NOMO-1 treated with dmso at 0.1 percent for 144 hours (cell line): ENCODE measurements around the gene TOMM40.
"Not testable (repeated sequence)": the region's sequence is repeated elsewhere in the genome, so short reads cannot be mapped to it uniquely, and the experiment has no call there.

Source experiments
- DNase-seq: peaks from one replicate; lab custom pipeline; 2025; ENCODE audit not compliant: unreplicated experiment; lab: John Stamatoyannopoulos, UW

TOMM40 gene

GRCh38 chr19:44893332-44894051, 2.4 kb downstream of the TOMM40 start:
- DNase-seq: no peak

GRCh38 chr19:44894052-44894400, 3.0 kb downstream of the TOMM40 start:
- DNase-seq: no peak

GRCh38 chr19:44894946-44895345, 3.9 kb downstream of the TOMM40 start:
- DNase-seq: no peak

- DNase-seq: no peak
Measured at GRCh38 chr19:44897835-44898234, 6.8 kb downstream of the TOMM40 start.

GRCh38 chr19:44900328-44901244, 9.5 kb downstream of the TOMM40 start:
- DNase-seq: no peak

- DNase-seq: no peak
Measured at GRCh38 chr19:44903216-44903601, 12.2 kb downstream of the TOMM40 start.

GRCh38 chr19:44903602-44904425, 12.8 kb downstream of the TOMM40 start:
- DNase-seq: peak; percentile 53

GRCh38 chr19:44904426-44904994, 13.5 kb downstream of the TOMM40 start:
- no peak for DNase-seq

GRCh38 chr19:44905437-44906160, 14.5 kb downstream of the TOMM40 start, which contains the start of gene APOE:
Gene APOE, plus strand, starts transcription at chr19:44905796. Its CDS starts 829 bp downstream, at chr19:44906625.
- DNase-seq: no peak

GRCh38 chr19:44907613-44908012, 16.6 kb downstream of the TOMM40 start:
- no peak for DNase-seq

GRCh38 chr19:44908074-44908835, 17.2 kb downstream of the TOMM40 start:
- no peak for DNase-seq

GRCh38 chr19:44908836-44909261, 17.8 kb downstream of the TOMM40 start:
- DNase-seq: no peak

GRCh38 chr19:44909775-44910174, 18.7 kb downstream of the TOMM40 start:
- DNase-seq: no peak

- not testable (repeated sequence) for DNase-seq
Measured at GRCh38 chr19:44911896-44912295, 20.8 kb downstream of the TOMM40 start.

- DNase-seq: no peak
Measured at GRCh38 chr19:44912854-44913253, 21.8 kb downstream of the TOMM40 start.

- DNase-seq: not testable (repeated sequence)
Measured at GRCh38 chr19:44913512-44914432, 22.7 kb downstream of the TOMM40 start.

- peak; percentile 81 for DNase-seq
Measured at GRCh38 chr19:44914433-44915206, 23.6 kb downstream of the TOMM40 start, which contains the start of gene APOC1. Gene APOC1, plus strand, starts transcription at chr19:44914608. Its CDS starts 284 bp downstream, at chr19:44914892.
